Common myeloid progenitor, CD34-positive (primary cell): ENCODE results near the gene PCCA.

Source experiments
- CTCF ChIA-PET: fragments of 350-600 bp; sonication (Branson Sonifier 250); formaldehyde crosslinking; loops from one replicate; lab custom pipeline; 2021; ENCODE audit warnings: antibody characterized with exemption; lab: Charles Lee
- POLR2A ChIA-PET: fragments of 350-600 bp; sonication (Branson Sonifier 250); formaldehyde crosslinking; loops from one replicate; lab custom pipeline; 2021; ENCODE audit warnings: antibody characterized with exemption; lab: Charles Lee
- DNase-seq, 3 donors: peaks; one replicate each; pipeline versions ENCODE4 v3.0.0 to v3.0.0-alpha.2; 2013
- H3K27ac ChIP-seq, 2 experiments: 1 replicate in 1 of 2; 2 replicates in 1 of 2; pipeline ENCODE4 v1.7.0; 2013; ENCODE audit warnings: inconsistent platforms in 2 of 2, low read length in 2 of 2, mild to moderate bottlenecking in 2 of 2, low read depth in 1 of 2, moderate library complexity in 1 of 2; ENCODE audit not compliant: severe bottlenecking in 2 of 2, insufficient read depth in 1 of 2, poor library complexity in 1 of 2
- H3K27me3 ChIP-seq, 5 experiments: replicated peaks in 2 of 5; 1 replicate in 3 of 5; 2 replicates in 2 of 5; pipeline versions ENCODE4 v1.6.1 to v1.7.0; 2013; ENCODE audit warnings: low read length in 4 of 5, mild to moderate bottlenecking in 2 of 5, moderate library complexity in 2 of 5, inconsistent platforms in 1 of 5; ENCODE audit not compliant: insufficient read depth in 5 of 5, control insufficient read depth in 4 of 5
- H3K36me3 ChIP-seq, 4 experiments: 1 replicate in 2 of 4; 2 replicates in 2 of 4; pipeline versions ENCODE4 v1.6.1 to v1.7.0; 2013; ENCODE audit warnings: low read length in 3 of 4, control low read depth in 1 of 4, mild to moderate bottlenecking in 1 of 4; ENCODE audit not compliant: control insufficient read depth in 4 of 4, insufficient read depth in 4 of 4
- H3K4me1 ChIP-seq, 4 experiments: 1 replicate in 3 of 4; 2 replicates in 1 of 4; pipeline versions ENCODE4 v1.6.1 to v1.7.1; 2013; ENCODE audit warnings: low read length in 3 of 4, mild to moderate bottlenecking in 3 of 4, control low read depth in 1 of 4, inconsistent platforms in 1 of 4, moderate library complexity in 1 of 4; ENCODE audit not compliant: control insufficient read depth in 4 of 4, insufficient read depth in 4 of 4; ENCODE audit errors: control extremely low read depth in 1 of 4
- H3K4me3 ChIP-seq, 7 experiments: 1 replicate in 4 of 7; 2 replicates in 3 of 7; pipeline versions ENCODE4 v1.5.1 to v1.7.0; 2013; ENCODE audit warnings: mild to moderate bottlenecking in 7 of 7, low read length in 6 of 7, moderate library complexity in 6 of 7, inconsistent platforms in 2 of 7, low read depth in 2 of 7, control low read depth in 1 of 7; ENCODE audit not compliant: insufficient read depth in 4 of 7, control insufficient read depth in 1 of 7; ENCODE audit errors: extremely low read depth in 1 of 7
- H3K9me3 ChIP-seq, 5 experiments: 1 replicate in 4 of 5; 2 replicates in 1 of 5; pipeline versions ENCODE4 v1.6.1 to v1.7.1; 2013; ENCODE audit warnings: low read length in 4 of 5, mild to moderate bottlenecking in 2 of 5, inconsistent platforms in 1 of 5, low read depth in 1 of 5, moderate library complexity in 1 of 5; ENCODE audit not compliant: control insufficient read depth in 4 of 5, insufficient read depth in 2 of 5; ENCODE audit errors: control extremely low read depth in 1 of 5
- WGBS: methylation state at CpG from one replicate; pipeline ENCODE4 v1.1.5; 2013; ENCODE audit not compliant: insufficient coverage; 5-methylcytosine and 5-hydroxymethylcytosine counted together

PCCA gene

DNA sequence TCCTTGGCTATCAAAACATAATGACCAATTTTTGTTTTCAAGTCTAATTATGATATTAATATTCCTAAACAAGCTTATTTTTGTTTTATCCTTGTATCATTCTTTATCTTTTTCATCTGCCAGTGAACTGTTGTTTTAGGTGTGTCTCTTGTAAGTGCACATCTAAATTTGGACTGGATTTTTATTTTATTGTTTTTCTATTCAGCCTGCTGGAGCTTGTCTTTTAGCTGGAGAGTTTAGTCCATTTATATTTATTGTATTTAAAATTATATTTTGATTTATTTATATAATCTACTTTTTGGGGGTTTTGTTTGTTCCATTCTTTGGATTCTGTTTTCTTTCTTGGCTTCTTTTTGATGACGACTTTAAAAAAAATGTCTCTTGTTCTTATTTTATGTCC lies 159.0 kb downstream of the PCCA start:
- CTCF ChIA-PET = no interaction called here
- Histone ChIP-seq H3K27me3 (no peaks in the 10 kb centered on the region), H3K4me1 (no peaks in the 10 kb centered on the region), H3K9me3 (peaks cover 0 to 8% (median 0%) of the 10 kb centered on the region in 5 experiments), H3K27ac (no peak overlapping the region), H3K36me3 (no peaks in the 10 kb centered on the region), H3K4me3 (no peak overlapping the region)
- no CpG with 5 or more reads among the region's 1 CpG for WGBS
- DNase-seq = no peak
- POLR2A ChIA-PET = interaction anchor here (0.7 kb wide), 1 partner anchor 1261 kb away, joined by 3 read pairs; no protein-coding TSS in a partner anchor

DNA sequence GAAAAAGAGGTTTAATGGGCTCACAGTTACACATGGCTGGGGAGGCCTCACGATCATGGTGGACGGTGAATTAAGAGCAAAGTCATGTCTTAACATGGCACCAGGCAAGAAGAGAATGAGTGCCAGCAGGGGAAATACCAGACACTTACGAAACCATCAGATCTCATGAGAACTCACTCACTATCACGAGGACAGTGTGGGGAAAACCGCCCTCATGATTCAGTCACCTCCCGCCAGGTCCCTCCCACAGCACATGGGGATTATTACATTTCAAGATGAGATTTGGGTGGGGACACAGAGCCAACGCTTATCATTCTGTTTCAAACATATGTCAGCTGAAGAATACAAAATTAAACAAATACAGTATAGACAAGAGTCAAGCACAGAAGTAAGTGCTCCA lies 165.1 kb downstream of the PCCA start:
- Histone ChIP-seq H3K4me3 (no peak overlapping the region), H3K4me1 (no peaks in the 10 kb centered on the region), H3K27ac (no peak overlapping the region), H3K36me3 (peaks cover 0 to 2% (median 0%) of the 10 kb centered on the region in 4 experiments), H3K9me3 (peaks cover 0 to 2% (median 0%) of the 10 kb centered on the region in 5 experiments), H3K27me3 (no peaks in the 10 kb centered on the region)
- 100% methylated on average over 4 of the region's 7 CpGs for WGBS
- ChIA-PET CTCF (no interaction called here), POLR2A (no interaction called here)
- DNase-seq = no peak

DNA sequence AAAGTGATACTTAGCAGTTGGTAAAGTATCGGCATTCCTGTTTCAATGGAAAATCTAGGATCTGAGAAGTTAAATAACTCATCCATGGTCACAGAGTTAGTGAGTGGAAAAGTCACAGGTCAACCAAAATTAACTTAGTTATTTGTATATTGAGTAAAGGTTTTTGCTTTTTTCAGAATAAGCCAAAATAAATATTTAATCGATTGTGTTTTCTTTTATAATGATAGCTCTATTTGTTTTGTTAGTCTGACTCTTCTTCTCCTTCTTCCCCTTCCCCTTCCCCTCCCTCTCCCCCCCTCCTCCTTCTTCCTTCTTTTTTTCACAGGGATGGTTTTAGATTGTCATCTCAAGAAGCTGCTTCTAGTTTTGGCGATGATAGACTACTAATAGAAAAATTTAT lies 173.5 kb downstream of the PCCA start:
- WGBS = 80% methylated on average over 1 of the region's 3 CpGs

GRCh38 chr13:100266026-100266425 lies 177.1 kb downstream of the PCCA start:
- no peak for DNase-seq
- WGBS = no CpG with 5 or more reads among the region's 2 CpGs
- ChIA-PET POLR2A (no interaction called here), CTCF (no interaction called here)
- peaks cover 3 to 12% (median 7%) of the 10 kb centered on the region in 4 experiments for H3K36me3 ChIP-seq
- no peak overlapping the region for H3K4me3 ChIP-seq
- H3K4me1 ChIP-seq = no peaks in the 10 kb centered on the region
- H3K27me3 ChIP-seq = no peaks in the 10 kb centered on the region
- H3K27ac ChIP-seq = no peak overlapping the region
- peaks cover 0 to 2% (median 0%) of the 10 kb centered on the region in 5 experiments for H3K9me3 ChIP-seq

More for the DNA sequence above, 173.5 kb downstream of the PCCA start:
- H3K4me1 ChIP-seq = no peaks in the 10 kb centered on the region
- peaks cover 0 to 2% (median 0%) of the 10 kb centered on the region in 5 experiments for H3K9me3 ChIP-seq
- ChIA-PET CTCF (interaction anchor here (0.6 kb wide), 1 partner anchor 206 kb away, joined by 3 read pairs; no protein-coding TSS in a partner anchor), POLR2A (no interaction called here)
- H3K27me3 ChIP-seq = no peaks in the 10 kb centered on the region
- H3K27ac ChIP-seq = no peak overlapping the region
- H3K36me3 ChIP-seq = peaks cover 0 to 7% (median 6%) of the 10 kb centered on the region in 4 experiments
- no peak for DNase-seq
- no peak overlapping the region for H3K4me3 ChIP-seq

GRCh38 chr13:100269837-100270236 lies 180.9 kb downstream of the PCCA start:
- Histone ChIP-seq H3K9me3 (no peaks in the 10 kb centered on the region), H3K27ac (no peak overlapping the region), H3K4me3 (no peak overlapping the region), H3K36me3 (peaks cover 0 to 18% (median 10%) of the 10 kb centered on the region in 4 experiments), H3K27me3 (no peaks in the 10 kb centered on the region), H3K4me1 (peaks cover 0 to 3% (median 0%) of the 10 kb centered on the region in 4 experiments)
- DNase-seq = no peak
- ChIA-PET POLR2A (no interaction called here), CTCF (interaction anchor here (0.5 kb wide), 1 partner anchor 254 kb away, joined by 5 read pairs; no protein-coding TSS in a partner anchor)
- WGBS = 92% methylated on average over 2 of the region's 2 CpGs

DNA sequence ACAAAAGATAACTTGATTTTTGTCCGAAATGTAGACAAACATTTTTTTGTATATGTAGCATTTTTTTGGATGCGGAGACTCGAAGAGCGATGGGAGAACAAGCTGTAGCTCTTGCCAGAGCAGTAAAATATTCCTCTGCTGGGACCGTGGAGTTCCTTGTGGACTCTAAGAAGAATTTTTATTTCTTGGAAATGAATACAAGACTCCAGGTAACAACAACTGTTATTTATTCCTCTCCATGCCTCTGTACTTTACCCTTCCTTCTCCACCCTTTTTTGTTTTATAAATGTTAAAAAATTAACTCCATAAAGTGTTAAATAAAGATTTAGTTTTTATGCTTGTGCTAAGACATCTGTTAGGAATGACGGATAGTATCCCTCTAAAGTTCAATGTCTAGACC lies 184.2 kb downstream of the PCCA start:
- Histone ChIP-seq H3K9me3 (peaks cover 0 to 1% (median 0%) of the 10 kb centered on the region in 5 experiments), H3K4me1 (peaks cover 0 to 3% (median 0%) of the 10 kb centered on the region in 4 experiments), H3K36me3 (peaks cover 0 to 14% (median 12%) of the 10 kb centered on the region in 4 experiments), H3K27me3 (no peaks in the 10 kb centered on the region), H3K4me3 (no peak overlapping the region), H3K27ac (no peak overlapping the region)
- DNase-seq = no peak
- 100% methylated on average over 5 of the region's 6 CpGs for WGBS
- ChIA-PET CTCF (no interaction called here), POLR2A (no interaction called here)

- H3K4me1 ChIP-seq = peaks cover 0 to 3% (median 0%) of the 10 kb centered on the region in 4 experiments
- WGBS = 53% methylated on average over 2 of the region's 6 CpGs
- POLR2A ChIA-PET = no interaction called here
Measured at GRCh38 chr13:100273552-100273951, 184.7 kb downstream of the PCCA start.

More at GRCh38 chr13:100273552-100273951, 184.7 kb downstream of the PCCA start:
- Histone ChIP-seq H3K36me3 (peaks cover 0 to 13% (median 11%) of the 10 kb centered on the region in 4 experiments), H3K27me3 (no peaks in the 10 kb centered on the region), H3K27ac (no peak overlapping the region), H3K9me3 (peaks cover 0 to 1% (median 0%) of the 10 kb centered on the region in 5 experiments), H3K4me3 (no peak overlapping the region)
- CTCF ChIA-PET = no interaction called here
- no peak for DNase-seq
